GM21723 (cell line): ENCODE results near the gene MAGEC2.

Experiments
- ATAC-seq: cut with Tn5 transposase; IDR thresholded peaks from one replicate; pipeline ENCODE4 v1.9.1; 2021; ENCODE audit warnings: mild to moderate bottlenecking, moderate library complexity; ENCODE audit not compliant: unreplicated experiment

Gene MAGEC2, protein sequence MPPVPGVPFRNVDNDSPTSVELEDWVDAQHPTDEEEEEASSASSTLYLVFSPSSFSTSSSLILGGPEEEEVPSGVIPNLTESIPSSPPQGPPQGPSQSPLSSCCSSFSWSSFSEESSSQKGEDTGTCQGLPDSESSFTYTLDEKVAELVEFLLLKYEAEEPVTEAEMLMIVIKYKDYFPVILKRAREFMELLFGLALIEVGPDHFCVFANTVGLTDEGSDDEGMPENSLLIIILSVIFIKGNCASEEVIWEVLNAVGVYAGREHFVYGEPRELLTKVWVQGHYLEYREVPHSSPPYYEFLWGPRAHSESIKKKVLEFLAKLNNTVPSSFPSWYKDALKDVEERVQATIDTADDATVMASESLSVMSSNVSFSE

DNA sequence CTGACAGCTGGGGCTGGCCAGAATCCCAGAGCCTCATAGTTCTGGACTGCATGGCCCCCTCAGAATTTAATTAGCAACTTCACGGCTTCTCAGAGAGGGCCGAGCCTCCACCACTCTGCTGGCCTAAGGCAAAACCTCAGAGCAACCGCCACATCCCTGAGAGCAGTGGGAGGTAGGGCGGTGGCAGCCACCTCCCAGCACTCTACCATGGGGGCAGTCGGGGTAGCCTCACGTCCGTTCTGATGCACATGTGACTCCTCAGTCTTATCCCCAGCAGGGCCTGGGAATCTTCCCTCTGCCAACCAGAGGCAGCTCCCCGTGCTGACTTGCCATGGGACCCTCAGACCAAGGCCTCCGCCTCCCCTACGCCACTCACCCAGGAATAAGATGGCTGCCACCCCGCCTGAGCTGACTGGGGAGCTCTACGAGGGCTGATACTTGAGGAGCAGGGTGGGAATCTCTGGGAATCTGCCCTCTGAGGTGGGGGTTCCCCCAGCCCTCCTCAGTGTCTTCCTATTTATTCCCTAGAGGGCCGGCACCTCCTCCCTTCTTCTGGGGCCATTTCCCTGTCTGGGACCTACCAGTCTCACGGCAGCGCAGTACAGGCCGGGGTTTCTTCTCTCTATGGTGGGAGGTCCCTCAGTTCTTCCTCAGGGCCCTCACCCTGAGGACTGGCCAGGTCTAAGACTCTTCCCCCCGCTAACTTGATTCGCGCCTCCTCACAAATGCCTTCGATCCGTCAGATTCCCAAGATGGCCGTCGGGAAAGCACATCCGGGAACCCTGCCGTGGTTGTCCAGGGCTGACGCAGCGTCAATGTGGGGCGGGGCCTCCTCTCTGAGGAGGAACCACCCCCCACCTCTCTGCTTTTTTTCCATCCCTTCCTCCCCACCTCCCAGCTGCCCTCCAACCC lies at the start of gene MAGEC2:
TSS of gene MAGEC2 (minus strand) at position 769 of the 912 bp plus-strand sequence. CDS start 1,303 bp downstream, outside the sequence.
- no peak for ATAC-seq

DNA sequence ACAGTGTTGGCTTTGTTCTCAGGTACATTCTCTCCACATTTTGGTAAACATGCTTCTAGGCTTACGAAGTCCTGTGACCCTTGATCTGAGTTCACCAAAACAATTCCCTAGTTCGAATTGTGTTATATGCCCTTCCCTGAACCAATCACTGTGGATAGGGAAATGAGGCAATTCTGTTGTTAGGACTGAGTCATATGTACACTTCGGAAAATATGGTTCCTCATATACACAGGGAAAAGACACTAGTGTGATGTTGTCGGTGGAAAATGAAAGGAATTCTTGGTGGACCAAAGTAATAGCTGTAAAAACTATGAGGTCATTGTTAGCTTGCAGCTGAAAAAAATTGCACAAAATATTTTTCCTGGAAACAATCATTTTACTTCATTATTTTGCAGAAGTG lies 46.6 kb upstream of the MAGEC2 start:
- no peak for ATAC-seq

DNA sequence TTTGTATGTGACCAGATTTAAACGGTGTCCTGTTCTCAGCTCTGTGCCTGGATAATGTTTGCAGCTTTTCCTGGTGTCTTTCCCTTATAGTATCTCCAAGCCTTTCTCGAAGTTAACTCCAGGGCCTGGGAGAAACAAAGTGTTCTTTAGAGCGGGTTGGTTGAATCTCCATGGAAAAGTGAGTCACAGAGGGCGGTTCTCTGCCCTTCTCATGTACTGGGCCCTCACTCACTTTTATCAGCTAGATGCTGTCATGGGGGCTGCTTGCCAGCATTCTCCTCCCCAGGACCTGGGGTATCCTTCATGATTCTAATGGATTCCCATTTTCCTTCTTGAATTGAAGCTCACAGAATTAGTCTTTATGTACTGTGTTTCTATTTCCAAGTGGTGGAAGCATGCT lies 46.1 kb upstream of the MAGEC2 start:
- ATAC-seq = no peak

DNA sequence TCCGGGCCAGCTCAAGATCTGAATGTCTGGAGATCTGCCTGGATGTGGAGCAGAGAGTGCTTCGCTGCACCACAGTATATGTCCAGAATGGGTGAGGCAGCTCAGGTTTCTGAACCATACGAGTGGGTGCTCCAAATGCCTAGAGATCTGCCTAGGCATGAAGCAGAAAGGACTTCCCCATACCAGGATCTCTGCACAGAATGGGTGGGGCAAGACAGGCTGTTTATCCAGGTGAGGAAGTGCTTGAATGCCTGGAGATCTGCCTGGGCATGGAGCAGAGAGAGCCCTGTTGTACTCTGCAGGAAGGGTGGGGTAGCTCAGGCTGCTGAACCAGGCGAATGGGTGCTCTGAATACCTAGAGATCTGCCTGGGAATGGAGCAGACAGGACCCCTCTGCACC lies 45.4 kb upstream of the MAGEC2 start:
- ATAC-seq = no peak

DNA sequence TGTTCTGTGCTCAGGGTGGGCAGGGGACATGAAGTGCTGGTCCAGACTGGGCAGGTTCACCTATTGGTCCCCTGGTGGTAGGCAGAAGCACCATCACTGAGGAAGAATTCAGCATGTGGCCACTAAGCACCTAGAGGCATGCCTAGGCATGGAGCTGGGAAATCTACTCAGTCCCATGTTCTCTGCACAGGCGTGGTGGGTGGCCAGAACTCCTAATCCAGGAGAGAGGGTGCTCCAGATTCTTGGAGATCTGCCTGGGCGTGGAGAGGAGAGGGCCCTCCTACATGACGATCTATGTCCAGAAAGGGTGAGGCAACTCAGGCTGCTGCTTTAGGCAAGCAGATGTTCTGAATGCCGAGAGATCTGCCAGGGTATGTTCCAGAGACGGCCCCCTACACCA lies 44.6 kb upstream of the MAGEC2 start:
- no peak for ATAC-seq

DNA sequence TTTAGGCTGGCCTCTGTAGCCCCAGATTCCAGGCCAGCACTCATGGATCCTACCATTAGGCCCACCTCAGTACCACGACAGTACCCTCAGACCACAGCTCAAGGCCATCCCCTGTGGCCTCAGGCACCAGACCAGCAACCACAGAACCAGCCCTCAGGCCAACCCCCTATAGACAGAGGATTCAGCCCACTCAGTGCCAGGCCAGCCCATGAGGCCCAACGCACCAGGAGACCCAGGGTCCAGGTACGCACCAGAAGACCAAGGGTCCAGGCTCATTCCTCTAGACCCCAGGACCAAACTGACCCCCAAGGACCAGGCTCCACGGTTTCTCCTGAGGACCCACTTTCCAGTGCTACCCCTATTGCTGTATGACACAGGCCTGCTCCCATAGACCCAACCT lies 39.5 kb upstream of the MAGEC2 start:
- no peak for ATAC-seq

DNA sequence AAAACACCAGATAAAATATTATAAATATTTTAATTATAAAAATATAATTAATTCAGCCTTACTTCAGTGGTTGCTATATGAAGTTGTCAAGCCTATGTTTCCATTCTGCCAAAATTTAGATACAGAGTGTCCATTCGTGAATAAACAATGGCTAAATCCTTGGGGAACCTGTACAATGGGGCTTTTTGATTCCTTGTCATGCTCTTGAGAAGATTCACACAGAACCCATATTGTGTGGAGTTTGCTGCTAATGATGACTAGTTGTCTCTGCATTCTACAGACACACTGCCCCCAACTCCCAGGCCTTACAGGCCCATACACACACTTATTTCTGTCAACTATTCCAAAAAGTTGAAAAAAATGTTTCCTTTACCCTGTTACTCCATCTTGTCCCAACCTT lies 33.4 kb upstream of the MAGEC2 start:
- no peak for ATAC-seq

DNA sequence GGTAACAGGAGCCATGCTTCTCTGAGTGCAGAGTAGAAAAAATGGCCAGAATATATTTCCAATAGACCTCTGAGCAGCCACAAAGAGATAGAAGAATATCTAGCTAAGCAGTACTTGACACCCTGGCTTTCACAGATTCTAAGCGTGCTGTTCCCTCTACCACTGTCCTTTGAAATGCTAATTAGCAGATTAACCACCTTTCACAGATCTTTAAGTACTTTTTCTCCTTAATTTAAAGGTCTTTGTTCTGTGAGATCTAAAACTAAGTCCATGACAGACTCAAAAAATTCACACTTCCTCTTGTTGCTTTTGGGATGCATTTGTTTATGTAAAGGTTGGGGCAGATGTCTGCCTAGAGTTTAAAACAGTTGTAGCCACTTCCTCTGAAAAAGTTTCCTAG lies 28.3 kb upstream of the MAGEC2 start:
- ATAC-seq = no peak

DNA sequence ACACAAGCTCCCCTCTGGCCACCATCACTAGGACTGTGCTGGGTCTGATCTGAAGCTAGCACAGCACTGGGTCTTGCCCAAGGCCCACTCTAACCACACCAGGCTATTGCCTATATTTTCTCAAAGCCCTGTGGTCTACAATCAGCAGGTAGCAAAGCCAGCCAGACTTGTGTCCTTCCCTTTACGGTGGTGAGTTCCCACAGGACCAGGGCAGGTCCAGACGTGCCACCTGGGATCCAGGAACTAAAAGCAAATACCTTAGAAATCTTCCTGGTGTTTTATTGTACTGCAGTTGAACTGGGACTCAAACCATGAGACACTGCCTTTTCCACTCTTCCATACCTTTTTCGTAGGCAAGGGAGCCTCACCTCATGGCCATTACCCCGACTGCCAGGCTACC lies 9.0 kb upstream of the MAGEC2 start:
- ATAC-seq = no peak

DNA sequence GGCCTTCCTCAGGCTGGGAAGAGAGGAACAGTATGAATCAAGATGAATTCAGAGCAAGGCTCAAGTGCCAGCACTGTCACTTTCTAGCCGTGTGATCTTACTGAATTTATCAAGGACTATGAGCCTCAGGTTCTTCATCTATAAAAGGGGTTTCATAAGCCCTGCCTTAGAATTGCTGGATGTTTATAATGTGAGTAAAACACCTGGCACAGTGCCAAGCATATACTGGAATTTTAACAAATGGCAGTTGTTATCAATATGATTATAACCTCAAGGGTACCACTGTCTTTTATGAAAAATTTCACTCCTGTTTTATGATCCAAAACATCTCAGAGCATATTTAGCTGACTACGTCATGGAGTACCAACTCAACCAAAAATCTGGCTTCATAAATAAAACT lies 4.0 kb downstream of the MAGEC2 start:
- no peak for ATAC-seq

DNA sequence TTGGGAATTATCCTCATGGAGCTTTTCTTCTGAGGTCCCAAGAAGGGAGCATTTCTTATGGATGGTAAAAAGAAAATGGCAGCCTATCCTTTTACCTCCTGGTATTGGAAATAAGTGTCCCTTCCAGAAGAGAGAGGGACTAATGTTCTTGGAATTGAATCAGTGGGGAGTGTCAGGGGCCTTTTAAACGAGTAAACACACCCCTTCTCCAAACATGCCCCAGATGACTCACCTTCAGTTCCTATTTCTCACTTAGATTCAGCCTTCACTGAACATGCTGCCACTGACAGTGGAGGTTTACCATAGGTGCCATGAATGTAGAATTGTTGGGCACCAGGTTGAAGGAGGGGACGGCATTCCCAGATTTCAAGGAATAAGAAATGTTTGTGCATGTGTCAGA lies 19.0 kb downstream of the MAGEC2 start:
- no peak for ATAC-seq

DNA sequence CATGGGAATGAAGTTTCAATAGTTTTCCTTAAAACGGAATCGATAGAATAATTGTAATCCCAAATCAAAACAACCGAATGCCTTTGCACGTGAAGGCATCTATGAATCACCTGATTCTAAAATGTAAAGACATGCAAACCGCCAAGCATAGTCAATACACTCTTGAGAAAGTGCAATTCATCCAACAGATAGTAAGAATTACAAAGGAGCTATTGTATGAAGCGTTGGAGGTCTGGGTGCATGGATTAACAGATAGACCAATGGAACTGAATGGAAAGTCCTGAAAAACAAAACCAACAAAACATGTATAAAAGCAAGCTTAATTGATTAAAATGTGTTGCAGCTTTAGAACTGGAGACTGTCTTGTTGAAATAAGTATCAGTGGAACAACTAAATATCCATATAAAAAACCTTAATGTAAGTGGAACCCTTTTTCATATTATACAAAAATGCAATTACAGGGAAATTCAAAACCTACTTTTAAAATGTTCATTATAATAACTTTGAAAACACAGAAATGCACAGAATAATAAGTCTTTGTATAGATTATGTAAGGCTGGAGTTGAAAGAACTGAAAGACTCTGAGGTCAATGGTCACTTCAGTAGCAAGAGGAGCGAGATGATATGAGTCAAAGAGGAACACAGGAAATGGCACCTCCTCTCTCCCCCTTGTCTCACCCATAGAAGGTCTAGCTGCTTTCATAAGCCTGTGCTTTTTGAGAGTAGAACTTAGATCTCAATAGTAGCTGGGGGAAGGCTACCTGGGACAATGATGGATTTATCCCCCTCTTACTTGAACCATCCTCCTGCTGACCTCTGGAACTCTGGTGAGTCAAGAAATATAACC lies 20.1 kb downstream of the MAGEC2 start:
- no peak for ATAC-seq

DNA sequence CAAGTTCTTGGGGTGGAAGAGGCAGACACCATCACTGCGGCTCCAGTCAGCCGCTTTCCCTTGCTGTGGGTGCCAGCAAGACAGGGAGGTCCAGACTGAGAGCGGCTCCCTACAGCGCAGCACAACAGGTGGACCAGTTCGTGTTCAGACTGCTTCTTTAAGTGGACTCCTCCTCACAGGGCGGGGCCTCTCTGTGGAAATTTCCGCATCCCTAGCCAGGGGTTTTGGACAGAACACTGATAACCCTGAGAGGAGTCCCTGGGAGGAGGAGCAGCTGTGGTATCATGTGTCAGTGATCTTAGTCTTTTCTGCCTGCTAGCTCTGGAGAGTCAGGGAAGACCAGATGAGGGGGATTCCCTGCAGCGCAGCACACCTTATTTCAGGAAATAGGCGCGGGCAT lies 48.5 kb downstream of the MAGEC2 start:
- ATAC-seq = no peak
